Vagina (tissue), 2 donors: ENCODE results near the gene BRINP2.

Experiments
- POLR2A ChIP-seq, 2 donors: fragments of 450-650 bp; IDR thresholded peaks; one replicate each; pipeline ENCODE4 v1.6.1; 2017; ENCODE audit warnings: antibody characterized with exemption in 2 of 2, mild to moderate bottlenecking in 2 of 2, moderate library complexity in 2 of 2
- POLR2AphosphoS5 ChIP-seq, 2 donors: sonication (generic); formaldehyde crosslinking; IDR thresholded peaks; one replicate each; pipeline ENCODE4 v1.9.0; 2017; ENCODE audit warnings: antibody characterized with exemption in 2 of 2, mild to moderate bottlenecking in 2 of 2, low read depth in 1 of 2; ENCODE audit not compliant: insufficient read depth in 1 of 2
- TF ChIP-seq, protein P1 (sequence below), 3 experiments: fragments of 450-650 bp in 2 of 3; fragments of 200-600 bp in 1 of 3; sonication (generic) in 1 of 3; IDR thresholded peaks; one replicate each; pipeline ENCODE4 v1.5.1; 2017 to 2019; ENCODE audit warnings: antibody characterized with exemption in 3 of 3, mild to moderate bottlenecking in 2 of 3, moderate library complexity in 2 of 3

DNA sequence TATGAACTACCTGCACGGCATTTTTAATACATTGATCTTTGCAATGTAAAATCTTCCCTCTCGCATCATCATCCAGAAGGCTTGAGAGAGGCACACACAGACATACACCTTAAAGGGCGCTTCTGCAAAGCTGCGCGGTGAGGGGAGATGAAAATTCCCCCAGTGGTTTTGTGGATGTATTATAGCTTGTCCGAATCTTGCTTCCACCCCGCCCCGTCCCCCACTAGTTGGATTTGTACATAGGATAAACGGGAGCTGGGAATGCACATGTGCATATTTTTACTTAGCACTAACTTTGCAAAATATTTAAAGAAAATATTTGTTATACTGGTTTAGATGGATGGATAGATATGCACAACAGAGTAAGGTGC lies 5.7 kb upstream of the BRINP2 start:
- TF ChIP-seq POLR2AphosphoS5 (IDR thresholded peaks at IDR 0.05; ENCODE audit: insufficient read depth in 1 of 2, low read depth in 1 of 2) = no peak
- TF ChIP-seq, protein P1, sequence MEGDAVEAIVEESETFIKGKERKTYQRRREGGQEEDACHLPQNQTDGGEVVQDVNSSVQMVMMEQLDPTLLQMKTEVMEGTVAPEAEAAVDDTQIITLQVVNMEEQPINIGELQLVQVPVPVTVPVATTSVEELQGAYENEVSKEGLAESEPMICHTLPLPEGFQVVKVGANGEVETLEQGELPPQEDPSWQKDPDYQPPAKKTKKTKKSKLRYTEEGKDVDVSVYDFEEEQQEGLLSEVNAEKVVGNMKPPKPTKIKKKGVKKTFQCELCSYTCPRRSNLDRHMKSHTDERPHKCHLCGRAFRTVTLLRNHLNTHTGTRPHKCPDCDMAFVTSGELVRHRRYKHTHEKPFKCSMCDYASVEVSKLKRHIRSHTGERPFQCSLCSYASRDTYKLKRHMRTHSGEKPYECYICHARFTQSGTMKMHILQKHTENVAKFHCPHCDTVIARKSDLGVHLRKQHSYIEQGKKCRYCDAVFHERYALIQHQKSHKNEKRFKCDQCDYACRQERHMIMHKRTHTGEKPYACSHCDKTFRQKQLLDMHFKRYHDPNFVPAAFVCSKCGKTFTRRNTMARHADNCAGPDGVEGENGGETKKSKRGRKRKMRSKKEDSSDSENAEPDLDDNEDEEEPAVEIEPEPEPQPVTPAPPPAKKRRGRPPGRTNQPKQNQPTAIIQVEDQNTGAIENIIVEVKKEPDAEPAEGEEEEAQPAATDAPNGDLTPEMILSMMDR (IDR thresholded peaks at IDR 0.05) = no peak
- no peak for TF ChIP-seq POLR2A (IDR thresholded peaks at IDR 0.05)
